AG10803 (cell line): ENCODE results near the gene YTHDF2.

Source experiments
- DNase-seq: peaks from one replicate; pipeline ENCODE4 v3.0.0; 2010; ENCODE audit warnings: low read depth
- H3K4me3 ChIP-seq: 2 replicates; pipeline ENCODE4 v1.5.1; 2011; ENCODE audit warnings: mild to moderate bottlenecking, low read length, control low read depth
- CTCF ChIP-seq: conservative IDR thresholded peaks from 2 replicates; pipeline ENCODE4 v1.5.1; 2011; ENCODE audit warnings: mild to moderate bottlenecking, low read length, control low read depth, inconsistent platforms

YTHDF2 gene

GRCh38 chr1:28803662-28804061, 66.9 kb downstream of the YTHDF2 start:
- no peak for DNase-seq
- H3K4me3 ChIP-seq, result no peak overlapping the region
- TF ChIP-seq CTCF, result no peak

- no peak overlapping the region for H3K4me3 ChIP-seq
- no peak for TF ChIP-seq CTCF
- DNase-seq, result no peak
Measured at GRCh38 chr1:28804071-28804470, 67.3 kb downstream of the YTHDF2 start.

- TF ChIP-seq CTCF, result no peak
- no peak for DNase-seq
- H3K4me3 ChIP-seq, result no peak overlapping the region
Measured at GRCh38 chr1:28807046-28807445, 70.3 kb downstream of the YTHDF2 start.

GRCh38 chr1:28807986-28808385, 71.2 kb downstream of the YTHDF2 start:
- no peak for DNase-seq
- H3K4me3 ChIP-seq, result no peak overlapping the region
- TF ChIP-seq CTCF, result no peak

GRCh38 chr1:28811369-28811765, 74.6 kb downstream of the YTHDF2 start:
- H3K4me3 ChIP-seq, result no peak overlapping the region
- TF ChIP-seq CTCF, result no peak
- no peak for DNase-seq

GRCh38 chr1:28811766-28812668, 75.3 kb downstream of the YTHDF2 start, which contains the start of gene OPRD1:
TSS of gene OPRD1 (plus strand) at chr1:28812170. CDS start at chr1:28812384, 214 bp downstream.
- no peak within 1 kb of the TSS for H3K4me3 ChIP-seq
- DNase-seq, result no peak

More at GRCh38 chr1:28811766-28812668, 75.3 kb downstream of the YTHDF2 start, which contains the start of gene OPRD1:
- TF ChIP-seq CTCF, result no peak
